GM23338 (cell line): ENCODE measurements around the gene GMPR. TPM values are rescaled to one million over a fixed set of nuclear protein-coding genes. Genes with fewer than 3 reads are reported as not detected.

ENCODE experiments used
- ATAC-seq: fragments of 200-7000 bp; cut with Tn5 transposase; 3 replicates; pipeline ENCODE4 v1.9.1; 2020
- DNase-seq: peaks from one replicate; pipeline ENCODE4 v3.0.0-alpha.2; 2015; ENCODE audit warnings: low spot score
- H2AFZ ChIP-seq: fragments of 200-600 bp; sonication (generic); 2 replicates; pipeline ENCODE4 v1.8.0; 2016; ENCODE audit warnings: antibody characterized with exemption, mild to moderate bottlenecking, moderate library complexity
- H3F3A ChIP-seq: fragments of 200-600 bp; sonication (generic); replicated peaks from 2 replicates; pipeline ENCODE4 v1.8.0; 2017; ENCODE audit warnings: antibody characterized with exemption, mixed run types, low read depth
- H3K27ac ChIP-seq: fragments of 200-600 bp; sonication (generic); 2 replicates; pipeline ENCODE4 v1.6.1; 2016; ENCODE audit warnings: low read depth
- H3K27me3 ChIP-seq: fragments of 200-600 bp; sonication (generic); 2 replicates; pipeline ENCODE4 v1.8.0; 2016; ENCODE audit warnings: mild to moderate bottlenecking, mixed run types, moderate library complexity; ENCODE audit not compliant: insufficient read depth
- H3K36me3 ChIP-seq: fragments of 200-600 bp; sonication (generic); 2 replicates; pipeline ENCODE4 v1.8.0; 2016; ENCODE audit warnings: mild to moderate bottlenecking; ENCODE audit not compliant: insufficient read depth
- H3K4me1 ChIP-seq: fragments of 200-600 bp; sonication (generic); 2 replicates; pipeline ENCODE4 v1.8.0; 2016; ENCODE audit warnings: mild to moderate bottlenecking, moderate library complexity; ENCODE audit not compliant: insufficient read depth
- H3K4me2 ChIP-seq: fragments of 200-600 bp; sonication (generic); 2 replicates; pipeline ENCODE4 v1.7.1; 2017; ENCODE audit warnings: mixed run types
- H3K4me3 ChIP-seq: fragments of 200-600 bp; sonication (generic); 2 replicates; pipeline ENCODE4 v1.6.1; 2016; ENCODE audit warnings: mixed run types
- H3K79me2 ChIP-seq: fragments of 200-600 bp; sonication (generic); replicated peaks from 2 replicates; pipeline ENCODE4 v1.8.0; 2017; ENCODE audit warnings: mild to moderate bottlenecking; ENCODE audit not compliant: insufficient read depth
- H3K9me2 ChIP-seq: fragments of 200-600 bp; sonication (generic); 2 replicates; pipeline ENCODE4 v1.8.0; 2017; ENCODE audit not compliant: insufficient read depth
- H4K20me1 ChIP-seq: fragments of 200-600 bp; sonication (generic); replicated peaks from 2 replicates; pipeline ENCODE4 v1.8.0; 2017; ENCODE audit warnings: mild to moderate bottlenecking; ENCODE audit not compliant: insufficient read depth
- H3K27ac Mint-ChIP-seq: 2 replicates; pipeline ENCODE4 v1.8.0; 2020; ENCODE audit warnings: inconsistent platforms, mild to moderate bottlenecking, moderate library complexity, mixed read lengths
- H3K27me3 Mint-ChIP-seq: 3 replicates; pipeline ENCODE4 v1.8.0; 2022; ENCODE audit warnings: low read depth, mild to moderate bottlenecking, moderate library complexity, mixed read lengths, inconsistent platforms; ENCODE audit not compliant: insufficient read depth, poor library complexity
- H3K36me3 Mint-ChIP-seq: 3 replicates; pipeline ENCODE4 v1.8.0; 2021; ENCODE audit warnings: low read depth, mild to moderate bottlenecking, inconsistent platforms, moderate library complexity, mixed read lengths
- H3K4me1 Mint-ChIP-seq: 3 replicates; pipeline ENCODE4 v1.8.0; 2020; ENCODE audit warnings: mild to moderate bottlenecking, inconsistent platforms, mixed read lengths
- H3K4me3 Mint-ChIP-seq: 3 replicates; pipeline ENCODE4 v1.8.0; 2021; ENCODE audit warnings: moderate library complexity, mild to moderate bottlenecking, inconsistent platforms, mixed read lengths
- H3K9me3 Mint-ChIP-seq: 3 replicates; pipeline ENCODE4 v1.8.0; 2020; ENCODE audit warnings: moderate library complexity, mild to moderate bottlenecking, inconsistent platforms, mixed read lengths
- CREB1 ChIP-seq: fragments of 250-450 bp; sonication (Bioruptor Pico); IDR thresholded peaks from 2 replicates; pipeline ENCODE4 v1.5.0; 2020; ENCODE audit warnings: low read depth, mild to moderate bottlenecking, moderate library complexity
- CTCF ChIP-seq, 2 experiments: fragments of 200-600 bp in 1 of 2; sonication (generic) in 1 of 2; conservative IDR thresholded peaks; 2 replicates each; pipeline versions ENCODE4 v1.5.1 to v1.6.1; 2016 to 2017; ENCODE audit warnings: antibody characterized with exemption in 2 of 2, low read depth in 2 of 2, mild to moderate bottlenecking in 2 of 2, moderate library complexity in 1 of 2
- ETS1 ChIP-seq: IDR thresholded peaks from 2 replicates; pipeline ENCODE4 v1.6.1; 2016; ENCODE audit warnings: antibody characterized with exemption
- EZH2phosphoT487 ChIP-seq: fragments of 200-600 bp; sonication (generic); IDR thresholded peaks from one replicate; pipeline ENCODE4 v1.8.1; 2018; ENCODE audit warnings: antibody characterized with exemption; ENCODE audit not compliant: unreplicated experiment
- NANOG ChIP-seq: IDR thresholded peaks from 2 replicates; pipeline ENCODE4 v1.6.1; 2016; ENCODE audit warnings: antibody characterized with exemption, borderline replicate concordance
- REST ChIP-seq: IDR thresholded peaks from one replicate; pipeline ENCODE4 v1.6.1; 2018; ENCODE audit warnings: antibody characterized with exemption; ENCODE audit not compliant: unreplicated experiment
- STAT1 ChIP-seq: IDR thresholded peaks from one replicate; pipeline ENCODE4 v1.6.1; 2016; ENCODE audit warnings: antibody characterized with exemption; ENCODE audit not compliant: unreplicated experiment
- ZNF114 ChIP-seq: fragments of 250-450 bp; sonication (Bioruptor Pico); IDR thresholded peaks from 2 replicates; pipeline ENCODE4 v1.5.0; 2020; ENCODE audit warnings: mild to moderate bottlenecking, moderate library complexity
- polyA plus RNA-seq: library from polyadenylated mRNA; unstranded; fragments of >200 nt; fragmentation: Nextera tagmentation; extraction: Ambion mirVana; gene quantifications from 2 replicates; pipeline ENCODE4 v1.2.1, GENCODE V29; 2016
- total RNA-seq: library from RNA; depleted of rRNA; stranded (reverse); fragments of >200 nt; shearing (Covaris generic); gene quantifications from 2 replicates; pipeline ENCODE4 v1.2.3, GENCODE V29; 2014

GMPR gene
- total and polyA plus RNA-seq, 2 experiments from 2014 or later = 0.23 to 0.35 TPM

- TF ChIP-seq EZH2phosphoT487 (no peak), CTCF (conservative IDR thresholded peaks at IDR 0.05; ENCODE audit: low read depth in 2 of 2) (no peak), STAT1 (no peak), REST (no peak), NANOG (no peak), ETS1 (no peak), ZNF114 (CRISPR knock-in tag) (no peak)
Observed at GRCh38 chr6:16190214-16190613, 48.2 kb upstream of the GMPR start (continued).

GRCh38 chr6:16196260-16196983 is 42.0 kb upstream of the GMPR start:
- Histone ChIP-seq H3K4me3 (no peak overlapping the region), H3K4me1 (no peaks in the 10 kb centered on the region), H2AFZ (peak overlapping the region; percentile 72; the same call in 1 of the 2 replicates), H3K9me2 (no peaks in the 10 kb centered on the region), H3K27ac (no peak overlapping the region), H3F3A (no peaks in the 10 kb centered on the region), H3K4me2 (no peak overlapping the region), H3K27me3 (no peaks in the 10 kb centered on the region), H3K36me3 (no peaks in the 10 kb centered on the region), H3K79me2 (no peaks in the 10 kb centered on the region), H4K20me1 (no peaks in the 10 kb centered on the region)
- Mint-ChIP-seq H3K4me3 (no peak overlapping the region), H3K27me3 (no peaks in the 10 kb centered on the region), H3K27ac (no peak overlapping the region), H3K4me1 (peaks cover 7% of the 10 kb centered on the region; the same call in 2 of the 3 replicates), H3K36me3 (no peaks in the 10 kb centered on the region), H3K9me3 (no peaks in the 10 kb centered on the region; the same call in 2 of the 3 replicates)
- DNase-seq (no peak), ATAC-seq (no peak)
- TF ChIP-seq REST (no peak), STAT1 (no peak), CREB1 (CRISPR knock-in tag) (no peak)
